Mammary epithelial cell (primary cell): Measurements from ENCODE around the gene IL19.

Experiments used
- CTCF ChIP-seq, 2 donors: IDR thresholded peaks in 1 of 2; conservative IDR thresholded peaks in 1 of 2; 2 replicates each; pipeline ENCODE4 v1.5.1; 2011 to 2012; ENCODE audit warnings: inconsistent platforms in 2 of 2, low read length in 2 of 2, mild to moderate bottlenecking in 2 of 2, control low read depth in 1 of 2, low read depth in 1 of 2; ENCODE audit not compliant: insufficient read depth in 1 of 2; ENCODE audit errors: extremely low read depth in 1 of 2
- EZH2 ChIP-seq: IDR thresholded peaks from 2 replicates; pipeline ENCODE4 v1.6.1; 2012; ENCODE audit warnings: low read length, inconsistent platforms, borderline replicate concordance

- TF ChIP-seq CTCF (conservative IDR thresholded peaks at IDR 0.05 in 1 of 2, IDR thresholded peaks at IDR 0.05 in 1 of 2; ENCODE audit: extremely low read depth in 1 of 2, insufficient read depth in 1 of 2, low read depth in 1 of 2, low read length in 2 of 2) = no peak
- no peak for TF ChIP-seq EZH2
Measured at GRCh38 chr1:206836111-206836510, 65.5 kb downstream of the IL19 start.
